Gastrocnemius medialis (tissue), 4 donors: ENCODE data around the gene ZMYND8. TPM values are rescaled to one million over a fixed set of nuclear protein-coding genes. Genes with fewer than 3 reads are reported as not detected.
"Not testable (repeated sequence)": the region's sequence is repeated elsewhere in the genome, so short reads cannot be mapped to it uniquely, and the experiment has no call there.

Experiments
- ATAC-seq, 2 donors: fragments of 150-250 bp; one replicate each; pipeline ENCODE4 v1.9.1; 2016
- DNase-seq, 2 donors: peaks; one replicate each; pipeline ENCODE4 v3.0.0-alpha.2; 2019
- H3K27ac ChIP-seq, 4 donors: fragments of 200-600 bp; sonication (generic); 1 replicate in 1 of 4; 2 replicates in 3 of 4; pipeline ENCODE4 v1.5.1; 2016 to 2018; ENCODE audit warnings: mild to moderate bottlenecking in 2 of 4, moderate library complexity in 1 of 4
- H3K27me3 ChIP-seq, 3 donors: fragments of 200-600 bp; sonication (generic) in 2 of 3; 1 replicate in 1 of 3; 2 replicates in 2 of 3; pipeline versions ENCODE4 v1.5.1 to v1.6.0; 2016 to 2019; ENCODE audit warnings: mild to moderate bottlenecking in 1 of 3, moderate library complexity in 1 of 3
- H3K36me3 ChIP-seq, 2 donors: fragments of 200-600 bp; sonication (generic) in 1 of 2; one replicate each; pipeline ENCODE4 v1.5.1; 2017 to 2018
- H3K4me1 ChIP-seq, 2 donors: fragments of 200-600 bp; sonication (generic) in 1 of 2; one replicate each; pipeline ENCODE4 v1.5.1; 2016 to 2017; ENCODE audit warnings: mild to moderate bottlenecking in 2 of 2
- H3K4me3 ChIP-seq, 4 donors: fragments of 200-600 bp; sonication (generic) in 3 of 4; 1 replicate in 1 of 4; 2 replicates in 3 of 4; pipeline ENCODE4 v1.5.1; 2016 to 2019; ENCODE audit warnings: mild to moderate bottlenecking in 2 of 4
- H3K9me3 ChIP-seq, 3 donors: fragments of 200-600 bp; sonication (generic) in 2 of 3; 1 replicate in 1 of 3; 2 replicates in 2 of 3; pipeline ENCODE4 v1.5.1; 2016 to 2019
- CTCF ChIP-seq, 5 experiments: fragments of 450-650 bp in 3 of 5; fragments of 200-600 bp in 2 of 5; sonication (generic) in 2 of 5; IDR thresholded peaks in 4 of 5; conservative IDR thresholded peaks in 1 of 5; 1 replicate in 4 of 5; 2 replicates in 1 of 5; pipeline ENCODE4 v1.5.1; 2016 to 2019; ENCODE audit warnings: antibody characterized with exemption in 5 of 5, mild to moderate bottlenecking in 3 of 5, moderate library complexity in 3 of 5
- POLR2A ChIP-seq, 2 donors: fragments of 450-650 bp; IDR thresholded peaks; one replicate each; pipeline ENCODE4 v1.6.1; 2017; ENCODE audit warnings: antibody characterized with exemption in 2 of 2, mild to moderate bottlenecking in 2 of 2, moderate library complexity in 2 of 2
- in situ Hi-C, 4 donors: fragments of 200-750 bp; cut with MboI; loops; one replicate each; pipeline versions ENCODE4 v1.15.0 to v1.8.0; 2017; ENCODE audit warnings: low sequenced_read_pairs in 4 of 4
- intact Hi-C: fragments of 100-400 bp; cut with DNase I; formaldehyde crosslinking; loops from one replicate; pipeline ENCODE4 v1.15.1; 2023; ENCODE audit warnings: low total_unique reads
- total RNA-seq, 4 donors: library from RNA; depleted of rRNA; stranded (reverse); fragments of >200 nt; gene quantifications; one replicate each; pipeline versions ENCODE4 v1.1.0 to v1.2.3, GENCODE V29; 2016

Gene ZMYND8
- total RNA-seq, 4 donors from 2014 or later = 15.1 to 32.2 (median 19.7) TPM

GRCh38 chr20:47263465-47264084 is 92.9 kb downstream of the ZMYND8 start:
- peaks cover 28 to 31% of the 10 kb centered on the region in 2 donors for H3K4me1 ChIP-seq
- peak; percentile 51 to 81 for ATAC-seq
- H3K9me3 ChIP-seq = no peaks in the 10 kb centered on the region
- DNase-seq = peak in 1 of 2 donors; percentile 69
- intact Hi-C loops (loop anchor here (5.0 kb wide), 2 partner anchors 56 to 199 kb away; no protein-coding TSS in a partner anchor), in situ Hi-C loops (loop anchor here in 1 of 4 donors (25.0 kb wide), 1 partner anchor 349 kb away; no protein-coding TSS in a partner anchor)
- no peak overlapping the region for H3K4me3 ChIP-seq
- H3K27ac ChIP-seq = peak overlapping the region; percentile 47 to 87 (median 72)
- H3K36me3 ChIP-seq = peaks cover 0 to 21% of the 10 kb centered on the region in 2 donors
- TF ChIP-seq POLR2A (IDR thresholded peaks at IDR 0.05) = no peak
- TF ChIP-seq CTCF (IDR thresholded peaks at IDR 0.05 in 4 of 5, conservative IDR thresholded peaks at IDR 0.05 in 1 of 5) = no peak
- no peaks in the 10 kb centered on the region for H3K27me3 ChIP-seq

GRCh38 chr20:47263080-47263464 is 93.4 kb downstream of the ZMYND8 start:
- Histone ChIP-seq H3K4me1 (peaks cover 28 to 31% of the 10 kb centered on the region in 2 donors), H3K27me3 (no peaks in the 10 kb centered on the region), H3K27ac (peak overlapping the region; percentile 47 to 87 (median 72)), H3K9me3 (no peaks in the 10 kb centered on the region), H3K4me3 (no peak overlapping the region), H3K36me3 (peaks cover 0 to 21% of the 10 kb centered on the region in 2 donors)
- ATAC-seq = peak in 1 of 2 donors; percentile 32
- TF ChIP-seq POLR2A (IDR thresholded peaks at IDR 0.05) (no peak), CTCF (IDR thresholded peaks at IDR 0.05 in 4 of 5, conservative IDR thresholded peaks at IDR 0.05 in 1 of 5) (no peak)
- intact Hi-C loops (loop anchor here (5.0 kb wide), 2 partner anchors 56 to 199 kb away; no protein-coding TSS in a partner anchor), in situ Hi-C loops (loop anchor here in 1 of 4 donors (25.0 kb wide), 1 partner anchor 349 kb away; no protein-coding TSS in a partner anchor)
- no peak for DNase-seq

- Histone ChIP-seq H3K27me3 (no peaks in the 10 kb centered on the region), H3K36me3 (peaks cover 0 to 17% of the 10 kb centered on the region in 2 donors), H3K4me1 (peaks cover 28 to 31% of the 10 kb centered on the region in 2 donors), H3K4me3 (no peak overlapping the region), H3K27ac (peak overlapping the region; percentile 47 to 87 (median 72)), H3K9me3 (no peaks in the 10 kb centered on the region)
- in situ Hi-C loops (loop anchor here in 1 of 4 donors (25.0 kb wide), 1 partner anchor 350 kb away; no protein-coding TSS in a partner anchor), intact Hi-C loops (loop anchor here (5.0 kb wide), 2 partner anchors 55 to 200 kb away; no protein-coding TSS in a partner anchor)
- peak; percentile 22 to 64 for DNase-seq
- TF ChIP-seq POLR2A (IDR thresholded peaks at IDR 0.05) (no peak), CTCF (IDR thresholded peaks at IDR 0.05 in 4 of 5, conservative IDR thresholded peaks at IDR 0.05 in 1 of 5) (no peak)
- peak; percentile 67 to 72 for ATAC-seq
Observed at GRCh38 chr20:47262365-47263013, 94.0 kb downstream of the ZMYND8 start.

- Histone ChIP-seq H3K4me1 (peaks cover 28 to 33% of the 10 kb centered on the region in 2 donors), H3K27ac (peak overlapping the region in 3 of 4 donors; percentile 70 to 87 (median 74)), H3K27me3 (no peaks in the 10 kb centered on the region), H3K4me3 (no peak overlapping the region), H3K36me3 (peaks cover 0 to 17% of the 10 kb centered on the region in 2 donors), H3K9me3 (no peaks in the 10 kb centered on the region)
- no peak for DNase-seq
- ATAC-seq = no peak
- intact Hi-C loops (loop anchor here (5.0 kb wide), 2 partner anchors 55 to 200 kb away; no protein-coding TSS in a partner anchor), in situ Hi-C loops (loop anchor here in 1 of 4 donors (25.0 kb wide), 1 partner anchor 350 kb away; no protein-coding TSS in a partner anchor)
- no peak for TF ChIP-seq POLR2A (IDR thresholded peaks at IDR 0.05)
- TF ChIP-seq CTCF (IDR thresholded peaks at IDR 0.05 in 4 of 5, conservative IDR thresholded peaks at IDR 0.05 in 1 of 5) = no peak
Observed at GRCh38 chr20:47262008-47262364, 94.5 kb downstream of the ZMYND8 start.

GRCh38 chr20:47261161-47261774 is 95.2 kb downstream of the ZMYND8 start:
- H3K9me3 ChIP-seq, H3K27me3 ChIP-seq, ATAC-seq, H3K4me3 ChIP-seq, DNase-seq, H3K27ac ChIP-seq: not testable (repeated sequence)
- H3K4me1 ChIP-seq = peaks cover 28 to 34% of the 10 kb centered on the region in 2 donors
- in situ Hi-C loops = loop anchor here in 1 of 4 donors (25.0 kb wide), 1 partner anchor 351 kb away; no protein-coding TSS in a partner anchor
- intact Hi-C loops = loop anchor here (5.0 kb wide), 2 partner anchors 54 to 201 kb away; no protein-coding TSS in a partner anchor
- peaks cover 0 to 17% of the 10 kb centered on the region in 2 donors for H3K36me3 ChIP-seq

- not testable (repeated sequence) for H3K27me3 ChIP-seq, H3K9me3 ChIP-seq, DNase-seq, H3K4me3 ChIP-seq, H3K27ac ChIP-seq, ATAC-seq
- peaks cover 0 to 17% of the 10 kb centered on the region in 2 donors for H3K36me3 ChIP-seq
- in situ Hi-C loops (loop anchor here in 1 of 4 donors (25.0 kb wide), 1 partner anchor 352 kb away; no protein-coding TSS in a partner anchor), intact Hi-C loops (loop anchor here (5.0 kb wide), 2 partner anchors 53 to 202 kb away; no protein-coding TSS in a partner anchor)
- peaks cover 28 to 34% of the 10 kb centered on the region in 2 donors for H3K4me1 ChIP-seq
Observed at GRCh38 chr20:47260540-47261126, 95.9 kb downstream of the ZMYND8 start.
